HG03378 (cell line): ENCODE results near the gene HSD17B14.
"Not testable (repeated sequence)": the region's sequence is repeated elsewhere in the genome, so short reads cannot be mapped to it uniquely, and the experiment has no call there.

ENCODE experiments used
- ATAC-seq: cut with Tn5 transposase; IDR thresholded peaks from one replicate; pipeline ENCODE4 v1.9.1; 2021; ENCODE audit warnings: mild to moderate bottlenecking, moderate library complexity; ENCODE audit not compliant: unreplicated experiment

HSD17B14 gene

DNA sequence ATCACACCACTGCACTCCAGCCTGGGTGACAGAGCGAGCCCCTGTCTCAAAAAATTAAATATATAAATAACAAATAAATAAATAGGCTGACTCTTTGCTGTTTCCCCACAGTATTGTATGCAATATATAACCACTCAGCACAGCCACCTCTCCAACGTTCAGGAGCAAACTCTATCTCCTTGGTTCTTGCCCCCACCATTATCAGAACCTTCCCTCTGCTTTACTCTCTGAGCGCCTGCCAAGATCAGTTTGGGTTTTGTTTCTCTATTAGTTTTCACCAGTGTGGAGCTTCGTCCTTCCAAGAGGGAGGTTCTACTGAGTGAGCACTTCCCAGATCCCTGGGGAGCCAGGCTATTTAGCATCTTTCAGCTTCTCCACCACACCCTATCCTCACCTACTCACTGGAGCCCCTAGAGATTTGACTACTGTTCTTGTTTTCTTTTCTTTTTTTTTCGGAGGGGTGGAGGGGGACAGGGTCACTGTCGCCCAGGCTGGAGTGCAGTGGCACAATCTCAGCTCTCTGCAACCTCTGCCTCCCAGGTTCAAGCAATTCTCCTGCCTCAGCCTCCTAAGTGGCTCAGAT is 68.0 kb downstream of the HSD17B14 start:
- ATAC-seq = not testable (repeated sequence)

DNA sequence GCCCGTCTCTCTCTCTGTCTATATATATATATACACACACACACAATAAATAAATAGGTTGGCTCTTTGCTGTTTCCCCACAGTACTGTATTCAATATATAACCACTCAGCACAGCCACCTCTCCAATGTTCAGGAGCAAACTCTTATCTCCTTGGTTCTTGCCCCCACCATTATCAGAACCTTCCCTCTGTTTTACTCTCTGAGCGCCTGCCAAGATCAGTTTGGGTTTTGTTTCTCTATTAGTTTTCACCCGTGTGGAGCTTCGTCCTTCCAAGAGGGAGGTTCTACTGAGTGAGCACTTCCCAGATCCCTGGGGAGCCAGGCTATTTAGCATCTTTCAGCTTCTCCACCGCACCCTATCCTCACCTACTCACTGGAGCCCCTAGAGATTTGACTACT is 70.5 kb downstream of the HSD17B14 start:
- ATAC-seq = not testable (repeated sequence)
